GM12865 (cell line): Measurements from ENCODE around the gene M1AP.

ENCODE experiments used
- DNase-seq: peaks from one replicate; pipeline ENCODE4 v3.0.0; 2010; ENCODE audit warnings: low read depth
- H3K4me3 ChIP-seq: 2 replicates; pipeline ENCODE4 v1.5.1; 2011; ENCODE audit warnings: mild to moderate bottlenecking, low read depth, low read length, control low read depth
- CTCF ChIP-seq: IDR thresholded peaks from 2 replicates; pipeline ENCODE4 v1.5.1; 2011; ENCODE audit warnings: low read length, control low read depth, low read depth, inconsistent platforms; ENCODE audit not compliant: insufficient read depth; ENCODE audit errors: missing control alignments

Gene M1AP

GRCh38 chr2:74655579-74655978, 7.4 kb upstream of the M1AP start:
- DNase-seq: no peak
- no peak for TF ChIP-seq CTCF

GRCh38 chr2:74653985-74654882, 6.1 kb upstream of the M1AP start, which contains the start of gene SEMA4F:
Gene SEMA4F, plus strand, starts transcription at chr2:74654247. Its CDS starts 130 bp downstream, at chr2:74654377.
- DNase-seq: peak; percentile 97
- TF ChIP-seq CTCF: no peak
- peak within 1 kb of the TSS; percentile 76 for H3K4me3 ChIP-seq

More at GRCh38 chr2:74655579-74655978, 7.4 kb upstream of the M1AP start:
- H3K4me3 ChIP-seq: no peak overlapping the region

- peak overlapping the region; percentile 76 for H3K4me3 ChIP-seq
- TF ChIP-seq CTCF: no peak
- DNase-seq: no peak
These were observed 5.5 kb upstream of the M1AP start for GRCh38 chr2:74653589-74653984.

GRCh38 chr2:74646834-74647482, 1.2 kb downstream of the M1AP start:
- TF ChIP-seq CTCF: no peak
- no peak overlapping the region for H3K4me3 ChIP-seq
- DNase-seq: no peak

GRCh38 chr2:74646201-74646600, 1.9 kb downstream of the M1AP start:
- no peak for DNase-seq
- no peak overlapping the region for H3K4me3 ChIP-seq
- TF ChIP-seq CTCF: no peak

- no peak for DNase-seq
- TF ChIP-seq CTCF: no peak
- no peak overlapping the region for H3K4me3 ChIP-seq
These were observed 2.8 kb downstream of the M1AP start for GRCh38 chr2:74645344-74645743.

- no peak overlapping the region for H3K4me3 ChIP-seq
- TF ChIP-seq CTCF: no peak
- DNase-seq: no peak
These were observed 8.6 kb downstream of the M1AP start for GRCh38 chr2:74639550-74639949.
